Sigmoid colon (tissue), 4 donors: ENCODE results near the gene CCIN.

Experiments
- CTCF ChIP-seq, 4 experiments: fragments of 450-650 bp in 3 of 4; fragments of 200-600 bp in 1 of 4; IDR thresholded peaks; one replicate each; pipeline ENCODE4 v1.5.1; 2016 to 2019; ENCODE audit warnings: antibody characterized with exemption in 4 of 4, mild to moderate bottlenecking in 3 of 4, moderate library complexity in 2 of 4
- EP300 ChIP-seq, 4 donors: sonication (generic); formaldehyde crosslinking; IDR thresholded peaks; one replicate each; pipeline ENCODE4 v1.6.1; 2017; ENCODE audit warnings: antibody characterized with exemption in 4 of 4
- POLR2A ChIP-seq, 2 donors: fragments of 450-650 bp; IDR thresholded peaks; one replicate each; pipeline ENCODE4 v1.6.1; 2016; ENCODE audit warnings: antibody characterized with exemption in 2 of 2, mild to moderate bottlenecking in 2 of 2, moderate library complexity in 2 of 2

DNA sequence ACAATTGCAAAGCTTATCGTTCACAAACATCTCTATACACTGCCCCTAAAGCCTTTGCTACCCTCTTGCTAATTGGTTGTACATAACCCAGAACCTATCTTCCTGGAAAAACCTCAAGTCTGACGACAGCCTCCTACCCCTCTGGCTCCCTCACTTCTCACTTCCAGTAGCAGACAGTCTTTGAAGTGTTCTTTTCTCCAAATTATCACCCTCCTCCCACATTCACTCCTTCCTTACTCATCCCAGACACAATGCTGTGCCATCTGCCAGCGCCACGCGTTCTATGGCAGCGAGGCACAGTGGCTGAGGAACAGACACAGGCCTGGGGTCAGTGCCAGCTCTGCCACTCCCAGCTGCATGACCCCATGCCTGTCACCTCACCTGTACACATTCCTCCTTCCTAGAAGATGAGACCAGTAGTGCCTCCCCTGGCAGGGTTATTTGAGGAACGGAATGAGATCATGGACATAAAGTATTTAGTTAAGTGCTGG lies 49.3 kb downstream of the CCIN start:
- TF ChIP-seq CTCF (IDR thresholded peaks at IDR 0.05) (no peak), POLR2A (IDR thresholded peaks at IDR 0.05) (no peak), EP300 (IDR thresholded peaks at IDR 0.05) (no peak)
